HepG2 (cell line): ENCODE results near the gene TRPM6. TPM values are rescaled to one million over a fixed set of nuclear protein-coding genes. Genes with fewer than 3 reads are reported as not detected.

Experiments used
- ARID4A ChIP-seq: sonication (generic); formaldehyde crosslinking; IDR thresholded peaks from 2 replicates; pipeline ENCODE4 v1.5.0; 2020; ENCODE audit warnings: mild to moderate bottlenecking, missing genetic modification reagents, borderline replicate concordance
- GATAD2A ChIP-seq: IDR thresholded peaks from 2 replicates; pipeline ENCODE4 v1.6.1; 2016
- HIVEP1 ChIP-seq: sonication (generic); formaldehyde crosslinking; IDR thresholded peaks from 2 replicates; pipeline ENCODE4 v1.4.0; 2020; ENCODE audit warnings: mild to moderate bottlenecking, missing genetic modification reagents
- PATZ1 ChIP-seq: sonication (generic); formaldehyde crosslinking; IDR thresholded peaks from 2 replicates; pipeline ENCODE4 v1.4.0; 2020; ENCODE audit warnings: missing genetic modification reagents
- PHF8 ChIP-seq: sonication (generic); formaldehyde crosslinking; IDR thresholded peaks from 2 replicates; pipeline ENCODE4 v1.5.0; 2020; ENCODE audit warnings: missing genetic modification reagents
- RXRA ChIP-seq: sonication (generic); formaldehyde crosslinking; IDR thresholded peaks from 2 replicates; pipeline ENCODE4 v1.5.1; 2020; ENCODE audit warnings: missing genetic modification reagents
- SMC3 ChIP-seq: IDR thresholded peaks from 2 replicates; pipeline ENCODE4 v1.6.1; 2011; ENCODE audit warnings: low read length, improper control_type of control experiment
- YY1 ChIP-seq: IDR thresholded peaks from 2 replicates; pipeline ENCODE4 v1.6.1; 2011; ENCODE audit warnings: low read length, low read depth, moderate library complexity, mild to moderate bottlenecking; ENCODE audit not compliant: insufficient read depth, insufficient replicate concordance
- ZNF331 ChIP-seq: sonication (generic); formaldehyde crosslinking; IDR thresholded peaks from 2 replicates; pipeline ENCODE4 v1.4.0; 2020; ENCODE audit warnings: missing genetic modification reagents
- ZNF350 ChIP-seq: sonication (generic); formaldehyde crosslinking; IDR thresholded peaks from 2 replicates; pipeline ENCODE4 v1.4.0; 2020; ENCODE audit warnings: mild to moderate bottlenecking, low read depth, missing genetic modification reagents, borderline replicate concordance
- ZNF598 ChIP-seq: sonication (generic); formaldehyde crosslinking; IDR thresholded peaks from 2 replicates; pipeline ENCODE4 v1.5.1; 2020; ENCODE audit warnings: mild to moderate bottlenecking, missing genetic modification reagents, borderline replicate concordance
- ZNF687 ChIP-seq: sonication (generic); formaldehyde crosslinking; IDR thresholded peaks from 2 replicates; pipeline ENCODE4 v1.5.1; 2020; ENCODE audit warnings: mild to moderate bottlenecking, missing genetic modification reagents, moderate library complexity
- polyA plus RNA-seq, 8 experiments: library from polyadenylated mRNA; depleted of rRNA in 3 of 8; stranded (reverse) in 7 of 8; unstranded in 1 of 8; fragments of >200 nt; fragmentation: Illumina TruSeq in 4 of 8; extraction: Trizol in 4 of 8; gene quantifications; 2 replicates each; pipeline versions ENCODE4 v1.2.1 to v1.2.3, GENCODE V29; 2011 to 2016; ENCODE audit warnings: low read depth in 4 of 8, missing spikeins in 1 of 8, mixed read lengths in 1 of 8; ENCODE audit not compliant: insufficient read depth in 1 of 8
- total RNA-seq, 5 experiments: library from RNA; depleted of rRNA; stranded (reverse); fragments of >200 nt; fragmentation: Illumina TruSeq; extraction: Trizol; gene quantifications; 2 replicates each; pipeline ENCODE4 v1.2.3, GENCODE V29; 2016; ENCODE audit warnings: low read depth in 1 of 5
- TF ChIP-seq, protein P1 (sequence below): IDR thresholded peaks from 2 replicates; pipeline ENCODE4 v1.4.0; 2020; ENCODE audit warnings: mild to moderate bottlenecking, missing genetic modification reagents

Gene TRPM6
- total and polyA plus RNA-seq, 2 of the 13 experiments (the other 11 are each of a cell fraction or from before 2014, with no cell fraction given) = 0.01 to 0.09 TPM

GRCh38 chr9:74887041-74887980, at the start of gene TRPM6 (continued):
- peak; percentile 92 for TF ChIP-seq PATZ1 (CRISPR knock-in tag)
- no peak for TF ChIP-seq ZNF598 (CRISPR knock-in tag)
- peak; percentile 29; the same call in 1 of the 2 replicates for TF ChIP-seq HIVEP1 (CRISPR knock-in tag)
- peak; percentile 41; the same call in 1 of the 2 replicates for TF ChIP-seq ZNF350
- TF ChIP-seq GATAD2A (CRISPR knock-in tag) = peak; percentile 66
- peak; percentile 54 for TF ChIP-seq YY1
- TF ChIP-seq SMC3 = no peak
- 0 out of 2 replicates have a peak, but pooled peaks have one; percentile 36 for TF ChIP-seq RXRA
- no peak for TF ChIP-seq ZNF331
- TF ChIP-seq PHF8 = peak; percentile 51
- TF ChIP-seq, protein P1, sequence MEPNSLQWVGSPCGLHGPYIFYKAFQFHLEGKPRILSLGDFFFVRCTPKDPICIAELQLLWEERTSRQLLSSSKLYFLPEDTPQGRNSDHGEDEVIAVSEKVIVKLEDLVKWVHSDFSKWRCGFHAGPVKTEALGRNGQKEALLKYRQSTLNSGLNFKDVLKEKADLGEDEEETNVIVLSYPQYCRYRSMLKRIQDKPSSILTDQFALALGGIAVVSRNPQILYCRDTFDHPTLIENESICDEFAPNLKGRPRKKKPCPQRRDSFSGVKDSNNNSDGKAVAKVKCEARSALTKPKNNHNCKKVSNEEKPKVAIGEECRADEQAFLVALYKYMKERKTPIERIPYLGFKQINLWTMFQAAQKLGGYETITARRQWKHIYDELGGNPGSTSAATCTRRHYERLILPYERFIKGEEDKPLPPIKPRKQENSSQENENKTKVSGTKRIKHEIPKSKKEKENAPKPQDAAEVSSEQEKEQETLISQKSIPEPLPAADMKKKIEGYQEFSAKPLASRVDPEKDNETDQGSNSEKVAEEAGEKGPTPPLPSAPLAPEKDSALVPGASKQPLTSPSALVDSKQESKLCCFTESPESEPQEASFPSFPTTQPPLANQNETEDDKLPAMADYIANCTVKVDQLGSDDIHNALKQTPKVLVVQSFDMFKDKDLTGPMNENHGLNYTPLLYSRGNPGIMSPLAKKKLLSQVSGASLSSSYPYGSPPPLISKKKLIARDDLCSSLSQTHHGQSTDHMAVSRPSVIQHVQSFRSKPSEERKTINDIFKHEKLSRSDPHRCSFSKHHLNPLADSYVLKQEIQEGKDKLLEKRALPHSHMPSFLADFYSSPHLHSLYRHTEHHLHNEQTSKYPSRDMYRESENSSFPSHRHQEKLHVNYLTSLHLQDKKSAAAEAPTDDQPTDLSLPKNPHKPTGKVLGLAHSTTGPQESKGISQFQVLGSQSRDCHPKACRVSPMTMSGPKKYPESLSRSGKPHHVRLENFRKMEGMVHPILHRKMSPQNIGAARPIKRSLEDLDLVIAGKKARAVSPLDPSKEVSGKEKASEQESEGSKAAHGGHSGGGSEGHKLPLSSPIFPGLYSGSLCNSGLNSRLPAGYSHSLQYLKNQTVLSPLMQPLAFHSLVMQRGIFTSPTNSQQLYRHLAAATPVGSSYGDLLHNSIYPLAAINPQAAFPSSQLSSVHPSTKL (CRISPR knock-in tag) = peak; percentile 76
- peak; percentile 70 for TF ChIP-seq ZNF687
- peak; percentile 26; the same call in 1 of the 2 replicates for TF ChIP-seq ARID4A (CRISPR knock-in tag)
